ENCODE results near the gene CPNE8.

GRCh38 chr12:38666425-38666824 lies 239.0 kb downstream of the CPNE8 start:
- no peak for TF ChIP-seq EZH2 (IDR thresholded peaks at IDR 0.05; ENCODE audit: insufficient read depth, poor library complexity, severe bottlenecking)
- TF ChIP-seq EZH2phosphoT487 (IDR thresholded peaks at IDR 0.05; ENCODE audit: insufficient read depth, low read depth) = no peak

All from GM23248 (cell line).